22Rv1 (cell line): ENCODE results near the gene TRPC4AP.

ENCODE experiments used
- ZFX ChIP-seq: fragments of 450-650 bp; IDR thresholded peaks from 2 replicates; pipeline ENCODE4 v1.6.1; 2017; ENCODE audit warnings: antibody characterized with exemption, borderline replicate concordance
- TF ChIP-seq, protein P1 (sequence below): fragments of 450-650 bp; IDR thresholded peaks from 2 replicates; pipeline ENCODE4 v1.5.1; 2017; ENCODE audit warnings: mild to moderate bottlenecking

DNA sequence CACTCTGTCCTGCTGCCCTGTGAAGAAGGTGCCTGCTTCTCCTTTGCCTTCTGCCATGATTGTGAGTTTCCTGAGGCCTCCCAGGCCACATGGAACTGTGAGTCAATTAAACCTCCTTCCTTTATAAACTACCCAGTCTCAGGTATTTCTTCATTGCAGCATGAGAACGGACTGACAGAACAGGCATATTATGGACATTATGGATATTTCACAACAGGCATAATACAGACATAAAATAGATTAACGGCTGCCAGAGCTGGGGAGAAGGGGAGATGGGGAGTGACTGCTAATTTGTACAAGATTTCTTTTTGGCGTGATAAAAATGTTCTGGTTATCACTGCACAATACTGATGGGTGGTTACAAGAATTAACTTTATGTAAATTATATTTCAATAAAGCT lies 29.4 kb downstream of the TRPC4AP start:
- TF ChIP-seq, protein P1, sequence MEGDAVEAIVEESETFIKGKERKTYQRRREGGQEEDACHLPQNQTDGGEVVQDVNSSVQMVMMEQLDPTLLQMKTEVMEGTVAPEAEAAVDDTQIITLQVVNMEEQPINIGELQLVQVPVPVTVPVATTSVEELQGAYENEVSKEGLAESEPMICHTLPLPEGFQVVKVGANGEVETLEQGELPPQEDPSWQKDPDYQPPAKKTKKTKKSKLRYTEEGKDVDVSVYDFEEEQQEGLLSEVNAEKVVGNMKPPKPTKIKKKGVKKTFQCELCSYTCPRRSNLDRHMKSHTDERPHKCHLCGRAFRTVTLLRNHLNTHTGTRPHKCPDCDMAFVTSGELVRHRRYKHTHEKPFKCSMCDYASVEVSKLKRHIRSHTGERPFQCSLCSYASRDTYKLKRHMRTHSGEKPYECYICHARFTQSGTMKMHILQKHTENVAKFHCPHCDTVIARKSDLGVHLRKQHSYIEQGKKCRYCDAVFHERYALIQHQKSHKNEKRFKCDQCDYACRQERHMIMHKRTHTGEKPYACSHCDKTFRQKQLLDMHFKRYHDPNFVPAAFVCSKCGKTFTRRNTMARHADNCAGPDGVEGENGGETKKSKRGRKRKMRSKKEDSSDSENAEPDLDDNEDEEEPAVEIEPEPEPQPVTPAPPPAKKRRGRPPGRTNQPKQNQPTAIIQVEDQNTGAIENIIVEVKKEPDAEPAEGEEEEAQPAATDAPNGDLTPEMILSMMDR = no peak
- no peak for TF ChIP-seq ZFX
